Kidney (tissue), 14 donors: Measurements from ENCODE around the gene NAPG. TPM values are rescaled to one million over a fixed set of nuclear protein-coding genes. Genes with fewer than 3 reads are reported as not detected.

Source experiments
- DNase-seq, 5 donors: peaks; one replicate each; pipeline ENCODE4 v3.0.0-alpha.2; 2013 to 2020
- FAIRE-seq: peaks from 2 replicates; lab custom pipeline; 2012; peaks lifted over from hg19 to GRCh38; lab: Jason Lieb, UNC
- H3K27ac ChIP-seq, 2 donors: one replicate each; pipeline ENCODE4 v1.7.0; 2013; ENCODE audit warnings: low read depth in 2 of 2, low read length in 2 of 2, inconsistent platforms in 1 of 2
- H3K27me3 ChIP-seq: one replicate; pipeline ENCODE4 v1.7.1; 2013; ENCODE audit warnings: low read length, inconsistent platforms; ENCODE audit not compliant: control insufficient read depth, insufficient read depth
- H3K36me3 ChIP-seq, 3 donors: one replicate each; pipeline versions ENCODE4 v1.7.0 to v1.7.1; 2013; ENCODE audit warnings: low read length in 3 of 3, control low read depth in 1 of 3, inconsistent platforms in 1 of 3; ENCODE audit not compliant: insufficient read depth in 3 of 3, control insufficient read depth in 2 of 3
- H3K4me1 ChIP-seq, 3 donors: one replicate each; pipeline versions ENCODE4 v1.7.0 to v1.7.1; 2013; ENCODE audit warnings: low read length in 3 of 3, inconsistent platforms in 1 of 3, low read depth in 1 of 3; ENCODE audit not compliant: control insufficient read depth in 2 of 3, insufficient read depth in 2 of 3
- H3K4me3 ChIP-seq, 3 donors: one replicate each; pipeline versions ENCODE4 v1.7.0 to v1.8.1; 2013; ENCODE audit warnings: low read length in 3 of 3, control low read depth in 1 of 3, inconsistent platforms in 1 of 3
- H3K9ac ChIP-seq, 3 donors: one replicate each; pipeline versions ENCODE4 v1.7.0 to v1.7.1; 2013; ENCODE audit warnings: low read length in 3 of 3, control low read depth in 1 of 3, inconsistent platforms in 1 of 3
- H3K9me3 ChIP-seq, 3 donors: one replicate each; pipeline versions ENCODE4 v1.7.0 to v1.7.1; 2013; ENCODE audit warnings: low read length in 3 of 3, control low read depth in 1 of 3, inconsistent platforms in 1 of 3; ENCODE audit not compliant: control insufficient read depth in 2 of 3, insufficient read depth in 1 of 3
- intact Hi-C: fragments of 100-400 bp; cut with DNase I; formaldehyde crosslinking; loops from one replicate; pipeline ENCODE4 v1.11.1; 2022
- polyA plus RNA-seq: library from polyadenylated mRNA; stranded (reverse); fragments of 350-450 nt; fragmentation: Illumina TruSeq; extraction: RNeasy Lipid Tissue Mini Kit (QIAGEN cat#74804); gene quantifications from one replicate; pipeline ENCODE4 v1.2.3, GENCODE V29; 2014; ENCODE audit warnings: low read depth, low replicate concordance; ENCODE audit not compliant: insufficient read depth
- total RNA-seq: library from RNA; stranded (reverse); fragmentation: NEBNext Ultra II Directional; extraction: Animal tissue kit (Norgen Biotek cat#: 25700); gene quantifications from one replicate; pipeline ENCODE4 v1.2.1, GENCODE V29; 2021
- TF ChIP-seq, protein P1 (sequence below): IDR thresholded peaks from 3 replicates; pipeline ENCODE4 v1.5.1; 2012; ENCODE audit warnings: mild to moderate bottlenecking, moderate library complexity, borderline replicate concordance; ENCODE audit not compliant: insufficient read depth; ENCODE audit errors: extremely low read depth
- donor health status: control.
- donor health status: control.
- donor health status: control.
- donor health status: control.
- donor health status: control.
- donor health status: DM: yes; HTN: yes; CAD: no.
- donor health status: Normal renal cell carcinoma (clear cell type).

Gene NAPG
- total and polyA plus RNA-seq, 2 donors from 2014 or later: 15.0 to 39.4 TPM

DNA sequence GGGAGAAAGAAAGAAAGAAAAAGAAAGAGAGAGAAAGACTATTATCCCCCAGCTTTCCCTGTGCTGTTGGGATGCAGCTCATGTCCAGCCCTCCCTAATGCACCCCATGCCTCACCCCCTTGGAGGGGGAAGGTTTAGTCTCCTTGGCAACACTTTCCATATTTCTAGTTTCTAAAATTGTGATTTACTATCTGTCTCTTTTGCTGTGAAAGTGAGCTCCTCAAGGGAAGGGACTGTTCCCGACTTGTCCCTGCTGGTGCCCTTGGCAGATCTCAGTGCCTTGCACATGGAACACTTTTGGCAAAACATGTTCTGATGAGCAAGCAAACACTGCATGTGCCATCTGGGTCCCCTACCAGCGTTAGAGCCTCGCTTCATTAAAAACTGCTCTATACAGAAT lies 11.7 kb upstream of the NAPG start:
- no peak overlapping the region for H3K4me3 ChIP-seq
- peaks cover 0 to 5% (median 3%) of the 10 kb centered on the region in 3 donors for H3K4me1 ChIP-seq
- H3K27me3 ChIP-seq: no peaks in the 10 kb centered on the region
- H3K27ac ChIP-seq: no peak overlapping the region
- DNase-seq: no peak
- no peak overlapping the region for H3K9ac ChIP-seq
- TF ChIP-seq, protein P1, sequence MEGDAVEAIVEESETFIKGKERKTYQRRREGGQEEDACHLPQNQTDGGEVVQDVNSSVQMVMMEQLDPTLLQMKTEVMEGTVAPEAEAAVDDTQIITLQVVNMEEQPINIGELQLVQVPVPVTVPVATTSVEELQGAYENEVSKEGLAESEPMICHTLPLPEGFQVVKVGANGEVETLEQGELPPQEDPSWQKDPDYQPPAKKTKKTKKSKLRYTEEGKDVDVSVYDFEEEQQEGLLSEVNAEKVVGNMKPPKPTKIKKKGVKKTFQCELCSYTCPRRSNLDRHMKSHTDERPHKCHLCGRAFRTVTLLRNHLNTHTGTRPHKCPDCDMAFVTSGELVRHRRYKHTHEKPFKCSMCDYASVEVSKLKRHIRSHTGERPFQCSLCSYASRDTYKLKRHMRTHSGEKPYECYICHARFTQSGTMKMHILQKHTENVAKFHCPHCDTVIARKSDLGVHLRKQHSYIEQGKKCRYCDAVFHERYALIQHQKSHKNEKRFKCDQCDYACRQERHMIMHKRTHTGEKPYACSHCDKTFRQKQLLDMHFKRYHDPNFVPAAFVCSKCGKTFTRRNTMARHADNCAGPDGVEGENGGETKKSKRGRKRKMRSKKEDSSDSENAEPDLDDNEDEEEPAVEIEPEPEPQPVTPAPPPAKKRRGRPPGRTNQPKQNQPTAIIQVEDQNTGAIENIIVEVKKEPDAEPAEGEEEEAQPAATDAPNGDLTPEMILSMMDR: no peak
- FAIRE-seq: no peak
- H3K9me3 ChIP-seq: no peaks in the 10 kb centered on the region
- no peaks in the 10 kb centered on the region for H3K36me3 ChIP-seq
- intact Hi-C loops: loop anchor here (10.0 kb wide), 1 partner anchor 509 kb away; no protein-coding TSS in a partner anchor

DNA sequence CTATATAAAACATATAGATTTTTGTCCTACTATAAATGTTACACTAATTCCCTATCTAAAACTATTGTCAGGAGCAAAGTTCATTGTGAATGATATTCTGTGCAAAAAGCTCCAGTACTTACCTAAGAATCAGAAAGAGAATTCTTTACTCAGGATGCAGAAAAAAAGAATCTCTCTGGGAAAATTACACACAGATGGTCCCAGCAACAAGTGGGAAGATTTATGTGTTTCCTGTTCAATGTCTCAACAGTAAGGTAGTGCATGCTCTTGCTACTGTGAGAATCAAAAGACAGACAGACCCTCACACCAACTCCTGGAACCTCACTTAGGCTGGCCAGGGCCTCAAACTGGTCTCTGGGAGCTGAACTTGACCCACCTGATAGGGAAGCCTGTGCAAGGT lies 11.2 kb upstream of the NAPG start:
- FAIRE-seq (no peak), DNase-seq (no peak)
- H3K4me3 ChIP-seq: no peak overlapping the region
- H3K27me3 ChIP-seq: no peaks in the 10 kb centered on the region
- H3K9me3 ChIP-seq: no peaks in the 10 kb centered on the region
- H3K36me3 ChIP-seq: no peaks in the 10 kb centered on the region
- no peak overlapping the region for H3K9ac ChIP-seq
- H3K4me1 ChIP-seq: peaks cover 0 to 9% (median 3%) of the 10 kb centered on the region in 3 donors
- TF ChIP-seq, protein P1: no peak
- intact Hi-C loops: loop anchor here (10.0 kb wide), 1 partner anchor 510 kb away; no protein-coding TSS in a partner anchor
- H3K27ac ChIP-seq: no peak overlapping the region

DNA sequence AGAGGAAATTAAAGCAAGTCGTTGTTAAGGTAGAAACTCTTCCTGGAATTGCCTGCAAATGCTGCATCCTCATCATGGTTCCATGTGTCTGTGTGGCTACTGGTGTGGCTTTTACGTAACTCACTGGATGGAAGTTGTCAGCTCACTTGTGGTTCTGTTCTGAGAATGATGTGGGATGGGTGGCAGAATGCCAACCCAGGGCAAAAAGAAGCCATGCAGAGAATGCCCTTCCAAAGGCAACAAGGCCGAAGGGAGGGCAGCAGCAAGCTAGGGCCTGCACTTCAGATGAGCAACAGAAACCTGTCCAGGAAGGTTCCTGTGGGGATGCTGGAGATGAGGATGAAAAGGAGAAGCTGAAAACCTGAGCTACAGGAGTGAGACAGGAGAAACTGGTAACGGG lies 10.4 kb upstream of the NAPG start:
- H3K9me3 ChIP-seq: no peaks in the 10 kb centered on the region
- no peaks in the 10 kb centered on the region for H3K36me3 ChIP-seq
- H3K9ac ChIP-seq: no peak overlapping the region
- peaks cover 0 to 9% (median 3%) of the 10 kb centered on the region in 3 donors for H3K4me1 ChIP-seq
- no peak overlapping the region for H3K27ac ChIP-seq
- H3K4me3 ChIP-seq: no peak overlapping the region
- TF ChIP-seq, protein P1: no peak
- no peak for FAIRE-seq
- H3K27me3 ChIP-seq: no peaks in the 10 kb centered on the region
- no peak for DNase-seq
- intact Hi-C loops: loop anchor here (10.0 kb wide), 1 partner anchor 511 kb away; no protein-coding TSS in a partner anchor

DNA sequence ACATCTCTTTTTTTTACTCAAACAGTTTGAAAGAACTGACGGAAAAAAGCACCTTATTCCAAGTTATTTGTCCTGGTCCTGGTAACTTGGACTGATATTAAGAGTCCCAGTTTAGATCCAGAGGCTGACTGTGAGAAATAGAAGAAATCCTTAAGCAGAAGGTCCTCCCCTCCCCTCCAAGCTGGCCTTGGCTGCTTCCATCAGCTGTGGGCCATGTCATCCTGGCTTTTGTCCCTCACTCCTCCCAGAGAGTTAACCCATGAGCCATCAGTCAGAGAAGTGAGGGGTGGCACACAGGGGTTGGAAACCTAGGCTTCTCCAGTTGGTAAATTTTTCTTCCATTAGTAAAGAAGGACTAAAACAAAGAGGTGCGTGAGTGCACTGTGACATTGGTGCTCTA lies 9.7 kb upstream of the NAPG start:
- Histone ChIP-seq H3K36me3 (no peaks in the 10 kb centered on the region), H3K9ac (no peak overlapping the region), H3K27ac (no peak overlapping the region), H3K9me3 (no peaks in the 10 kb centered on the region), H3K4me3 (no peak overlapping the region), H3K27me3 (no peaks in the 10 kb centered on the region), H3K4me1 (peaks cover 0 to 9% (median 3%) of the 10 kb centered on the region in 3 donors)
- TF ChIP-seq, protein P1: no peak
- DNase-seq (no peak), FAIRE-seq (no peak)
- intact Hi-C loops: loop anchor here (10.0 kb wide), 1 partner anchor 511 kb away; no protein-coding TSS in a partner anchor
